Measurements from ENCODE around the gene UBB. TPM values are rescaled to one million over a fixed set of nuclear protein-coding genes. Genes with fewer than 3 reads are reported as not detected.

The UBB gene
- total and polyA plus RNA-seq, 4 donors = 1,190 to 3,673 (median 1,472) TPM

GRCh38 chr17:16406742-16407674 lies 26.1 kb downstream of the UBB start:
- Histone ChIP-seq H3K27ac (ENCODE audit: low read depth in 1 of 2, low read length in 2 of 2) (peak overlapping the region; percentile 38 to 80), H3K4me3 (ENCODE audit: low read depth in 1 of 3, low read length in 3 of 3) (peak overlapping the region; percentile 59 to 78 (median 63)), H3K36me3 (ENCODE audit: control insufficient read depth in 4 of 4, insufficient read depth in 3 of 4, low read depth in 1 of 4, low read length in 3 of 4) (no peaks in the 10 kb centered on the region), H3K27me3 (ENCODE audit: control insufficient read depth in 4 of 4, insufficient read depth in 4 of 4, low read length in 3 of 4) (no peaks in the 10 kb centered on the region), H3K9ac (ENCODE audit: low read depth in 1 of 2, low read length in 2 of 2) (peak overlapping the region; percentile 11 to 69), H3K9me3 (ENCODE audit: control insufficient read depth in 4 of 4, low read length in 3 of 4) (no peaks in the 10 kb centered on the region), H3K4me1 (ENCODE audit: control insufficient read depth in 4 of 4, insufficient read depth in 4 of 4, low read length in 3 of 4) (peaks cover 4 to 9% (median 7%) of the 10 kb centered on the region in 4 donors)
- no peak for TF ChIP-seq JUND (IDR thresholded peaks at IDR 0.05)
- TF ChIP-seq NR2F2 (IDR thresholded peaks at IDR 0.05) = no peak
- TF ChIP-seq HNF4G (IDR thresholded peaks at IDR 0.05) = no peak
- 9% methylated on average over 67 of the region's 67 CpGs for WGBS
- DNase-seq (ENCODE audit: low spot score) = no peak

- DNase-seq (ENCODE audit: low spot score) = peak; percentile 66
- H3K36me3 ChIP-seq (ENCODE audit: control insufficient read depth in 4 of 4, insufficient read depth in 3 of 4, low read depth in 1 of 4, low read length in 3 of 4) = no peaks in the 10 kb centered on the region
- H3K4me3 ChIP-seq (ENCODE audit: low read depth in 1 of 3, low read length in 3 of 3) = no peak overlapping the region
- no peaks in the 10 kb centered on the region for H3K9me3 ChIP-seq (ENCODE audit: control insufficient read depth in 4 of 4, low read length in 3 of 4)
- no peaks in the 10 kb centered on the region for H3K27me3 ChIP-seq (ENCODE audit: control insufficient read depth in 4 of 4, insufficient read depth in 4 of 4, low read length in 3 of 4)
- whole genome bisulfite sequencing = 47% methylated on average over 14 of the region's 14 CpGs
- H3K4me1 ChIP-seq (ENCODE audit: control insufficient read depth in 4 of 4, insufficient read depth in 4 of 4, low read length in 3 of 4) = peaks cover 4 to 9% (median 7%) of the 10 kb centered on the region in 4 donors
- H3K9ac ChIP-seq (ENCODE audit: low read depth in 1 of 2, low read length in 2 of 2) = peak overlapping the region in 1 of 2 donors; percentile 16
- no peak for TF ChIP-seq RAD21 (IDR thresholded peaks at IDR 0.05)
- TF ChIP-seq REST (IDR thresholded peaks at IDR 0.05) = no peak
- TF ChIP-seq GABPA (IDR thresholded peaks at IDR 0.05 in 1 of 2, conservative IDR thresholded peaks at IDR 0.05 in 1 of 2) = no peak
- TF ChIP-seq TAF1 (conservative IDR thresholded peaks at IDR 0.05) = no peak
- TF ChIP-seq JUND (IDR thresholded peaks at IDR 0.05) = no peak
- no peak for TF ChIP-seq RXRA (IDR thresholded peaks at IDR 0.05)
- no peak for TF ChIP-seq ZBTB33 (IDR thresholded peaks at IDR 0.05)
- TF ChIP-seq SP1 (IDR thresholded peaks at IDR 0.05) = no peak
- no peak for TF ChIP-seq ATF3 (IDR thresholded peaks at IDR 0.05)
- no peak for TF ChIP-seq HNF4G (IDR thresholded peaks at IDR 0.05)
- no peak for TF ChIP-seq MAX (IDR thresholded peaks at IDR 0.05)
- TF ChIP-seq FOXA2 (IDR thresholded peaks at IDR 0.05) = no peak
- TF ChIP-seq CTCF (IDR thresholded peaks at IDR 0.05; ENCODE audit: low read depth, low read length, missing input control) = no peak
- no peak for TF ChIP-seq FOXA1 (IDR thresholded peaks at IDR 0.05)
- H3K27ac ChIP-seq (ENCODE audit: low read depth in 1 of 2, low read length in 2 of 2) = peak overlapping the region; percentile 44 to 89
Observed at GRCh38 chr17:16407911-16408588, 27.2 kb downstream of the UBB start.
